ENCODE results near the gene TSPAN15. TPM values are rescaled to one million over a fixed set of nuclear protein-coding genes. Genes with fewer than 3 reads are reported as not detected.

Gene TSPAN15
- total RNA-seq, 2 experiments from 2014 or later: 9.0 to 9.1 TPM

GRCh38 chr10:69455006-69455763, 3.9 kb downstream of the TSPAN15 start:
- H3K9me3 Mint-ChIP-seq: no peaks in the 10 kb centered on the region
- H3K36me3 Mint-ChIP-seq (ENCODE audit: low read depth): no peaks in the 10 kb centered on the region
- H3K27me3 Mint-ChIP-seq: peaks cover 10% of the 10 kb centered on the region
- POLR2A ChIA-PET: no interaction called here
- CTCF ChIA-PET: interaction anchor here (0.6 to 1.5 kb wide), 3 partner anchors 8 to 44 kb away, joined by 3 to 8 read pairs (median 8); no protein-coding TSS in a partner anchor
- no peak overlapping the region for H3K27ac Mint-ChIP-seq
- peaks cover 28% of the 10 kb centered on the region for H3K4me1 Mint-ChIP-seq
- DNase-seq: no peak
- H3K4me3 Mint-ChIP-seq: no peak overlapping the region

- H3K27ac Mint-ChIP-seq: no peak overlapping the region
- CTCF ChIA-PET: no interaction called here
Observed at GRCh38 chr10:69456880-69457693, 5.8 kb downstream of the TSPAN15 start.

GRCh38 chr10:69457771-69458237, 6.5 kb downstream of the TSPAN15 start:
- peaks cover 3% of the 10 kb centered on the region for H3K36me3 Mint-ChIP-seq (ENCODE audit: low read depth)
- DNase-seq: no peak
- H3K4me3 Mint-ChIP-seq: no peak overlapping the region
- ChIA-PET CTCF (interaction anchor here (1.0 kb wide), 1 partner anchor 8 kb away, joined by 3 read pairs; no protein-coding TSS in a partner anchor), POLR2A (interaction anchor here (1.5 kb wide), 1 partner anchor 11 kb away, joined by 5 read pairs; no protein-coding TSS in a partner anchor)
- H3K27ac Mint-ChIP-seq: no peak overlapping the region
- peaks cover 2% of the 10 kb centered on the region for H3K27me3 Mint-ChIP-seq
- H3K9me3 Mint-ChIP-seq: no peaks in the 10 kb centered on the region
- peaks cover 19% of the 10 kb centered on the region for H3K4me1 Mint-ChIP-seq

More at GRCh38 chr10:69456880-69457693, 5.8 kb downstream of the TSPAN15 start:
- POLR2A ChIA-PET: interaction anchor here (1.2 to 1.5 kb wide), 2 partner anchors 8 to 10 kb away, joined by 3 to 5 read pairs; no protein-coding TSS in a partner anchor
- H3K4me1 Mint-ChIP-seq: peaks cover 22% of the 10 kb centered on the region
- H3K4me3 Mint-ChIP-seq: no peak overlapping the region
- H3K36me3 Mint-ChIP-seq (ENCODE audit: low read depth): no peaks in the 10 kb centered on the region
- no peak for DNase-seq
- H3K27me3 Mint-ChIP-seq: peaks cover 9% of the 10 kb centered on the region
- no peaks in the 10 kb centered on the region for H3K9me3 Mint-ChIP-seq

- ChIA-PET POLR2A (no interaction called here), CTCF (interaction anchor here (1.0 kb wide), 1 partner anchor 9 kb away, joined by 3 read pairs; no protein-coding TSS in a partner anchor)
- peaks cover 4% of the 10 kb centered on the region for H3K36me3 Mint-ChIP-seq (ENCODE audit: low read depth)
- no peaks in the 10 kb centered on the region for H3K27me3 Mint-ChIP-seq
- no peak for DNase-seq
- H3K4me1 Mint-ChIP-seq: peaks cover 21% of the 10 kb centered on the region
- H3K4me3 Mint-ChIP-seq: no peak overlapping the region
- H3K27ac Mint-ChIP-seq: no peak overlapping the region
- H3K9me3 Mint-ChIP-seq: no peaks in the 10 kb centered on the region
Observed at GRCh38 chr10:69458430-69459100, 7.3 kb downstream of the TSPAN15 start.

- H3K27ac Mint-ChIP-seq: no peak overlapping the region
Observed at GRCh38 chr10:69459101-69459790, 8.0 kb downstream of the TSPAN15 start.

GRCh38 chr10:69459893-69460575, 8.8 kb downstream of the TSPAN15 start:
- ChIA-PET POLR2A (no interaction called here), CTCF (no interaction called here)
- H3K4me1 Mint-ChIP-seq: peaks cover 30% of the 10 kb centered on the region
- no peak overlapping the region for H3K27ac Mint-ChIP-seq
- H3K4me3 Mint-ChIP-seq: no peak overlapping the region
- H3K9me3 Mint-ChIP-seq: no peaks in the 10 kb centered on the region
- no peaks in the 10 kb centered on the region for H3K27me3 Mint-ChIP-seq
- H3K36me3 Mint-ChIP-seq (ENCODE audit: low read depth): peaks cover 4% of the 10 kb centered on the region
- no peak for DNase-seq

More at GRCh38 chr10:69459101-69459790, 8.0 kb downstream of the TSPAN15 start:
- no peaks in the 10 kb centered on the region for H3K9me3 Mint-ChIP-seq
- POLR2A ChIA-PET: no interaction called here
- CTCF ChIA-PET: no interaction called here
- peaks cover 22% of the 10 kb centered on the region for H3K4me1 Mint-ChIP-seq
- H3K4me3 Mint-ChIP-seq: no peak overlapping the region
- DNase-seq: no peak
- peaks cover 4% of the 10 kb centered on the region for H3K36me3 Mint-ChIP-seq (ENCODE audit: low read depth)
- H3K27me3 Mint-ChIP-seq: no peaks in the 10 kb centered on the region

- Mint-ChIP-seq H3K27ac (no peak overlapping the region), H3K36me3 (ENCODE audit: low read depth) (peaks cover 4% of the 10 kb centered on the region), H3K4me3 (no peak overlapping the region), H3K4me1 (peaks cover 37% of the 10 kb centered on the region), H3K27me3 (no peaks in the 10 kb centered on the region), H3K9me3 (no peaks in the 10 kb centered on the region)
- ChIA-PET POLR2A (no interaction called here), CTCF (no interaction called here)
- no peak for DNase-seq
Observed at GRCh38 chr10:69460576-69461242, 9.4 kb downstream of the TSPAN15 start.

GRCh38 chr10:69461243-69462025, 10.2 kb downstream of the TSPAN15 start:
- no peak overlapping the region for H3K27ac Mint-ChIP-seq
- H3K9me3 Mint-ChIP-seq: no peaks in the 10 kb centered on the region
- DNase-seq: no peak
- ChIA-PET CTCF (no interaction called here), POLR2A (no interaction called here)
- H3K27me3 Mint-ChIP-seq: no peaks in the 10 kb centered on the region
- H3K36me3 Mint-ChIP-seq (ENCODE audit: low read depth): peaks cover 4% of the 10 kb centered on the region
- peaks cover 44% of the 10 kb centered on the region for H3K4me1 Mint-ChIP-seq
- H3K4me3 Mint-ChIP-seq: no peak overlapping the region

GRCh38 chr10:69463886-69464285, 12.6 kb downstream of the TSPAN15 start:
- H3K27me3 Mint-ChIP-seq: no peaks in the 10 kb centered on the region
- no peak overlapping the region for H3K4me3 Mint-ChIP-seq
- peaks cover 4% of the 10 kb centered on the region for H3K36me3 Mint-ChIP-seq (ENCODE audit: low read depth)
- no peak for DNase-seq
- no peaks in the 10 kb centered on the region for H3K9me3 Mint-ChIP-seq
- peak overlapping the region; percentile 95 for H3K27ac Mint-ChIP-seq
- ChIA-PET POLR2A (interaction anchor here (1.2 kb wide), 1 partner anchor 14 kb away, joined by 3 read pairs; no protein-coding TSS in a partner anchor), CTCF (interaction anchor here (3.8 kb wide), 1 partner anchor 15 kb away, joined by 24 read pairs; no protein-coding TSS in a partner anchor)
- H3K4me1 Mint-ChIP-seq: peaks cover 68% of the 10 kb centered on the region

- Mint-ChIP-seq H3K9me3 (no peaks in the 10 kb centered on the region), H3K4me1 (peaks cover 70% of the 10 kb centered on the region), H3K27ac (peak overlapping the region; percentile 95), H3K4me3 (no peak overlapping the region), H3K27me3 (no peaks in the 10 kb centered on the region), H3K36me3 (ENCODE audit: low read depth) (peaks cover 4% of the 10 kb centered on the region)
- CTCF ChIA-PET: interaction anchor here (1.6 to 3.8 kb wide), 2 partner anchors 15 to 43 kb away, joined by 5 to 24 read pairs; no protein-coding TSS in a partner anchor
- DNase-seq: no peak
- POLR2A ChIA-PET: interaction anchor here (1.6 to 1.9 kb wide), 2 partner anchors 8 to 12 kb away, joined by 3 to 8 read pairs; no protein-coding TSS in a partner anchor
Observed at GRCh38 chr10:69464401-69464800, 13.1 kb downstream of the TSPAN15 start.
